HG03196 (cell line): ENCODE measurements around the gene F2R.
"Not testable (repeated sequence)": the region's sequence is repeated elsewhere in the genome, so short reads cannot be mapped to it uniquely, and the experiment has no call there.

Experiments used
- ATAC-seq: cut with Tn5 transposase; IDR thresholded peaks from one replicate; pipeline ENCODE4 v1.9.1; 2021; ENCODE audit not compliant: unreplicated experiment

F2R gene

DNA sequence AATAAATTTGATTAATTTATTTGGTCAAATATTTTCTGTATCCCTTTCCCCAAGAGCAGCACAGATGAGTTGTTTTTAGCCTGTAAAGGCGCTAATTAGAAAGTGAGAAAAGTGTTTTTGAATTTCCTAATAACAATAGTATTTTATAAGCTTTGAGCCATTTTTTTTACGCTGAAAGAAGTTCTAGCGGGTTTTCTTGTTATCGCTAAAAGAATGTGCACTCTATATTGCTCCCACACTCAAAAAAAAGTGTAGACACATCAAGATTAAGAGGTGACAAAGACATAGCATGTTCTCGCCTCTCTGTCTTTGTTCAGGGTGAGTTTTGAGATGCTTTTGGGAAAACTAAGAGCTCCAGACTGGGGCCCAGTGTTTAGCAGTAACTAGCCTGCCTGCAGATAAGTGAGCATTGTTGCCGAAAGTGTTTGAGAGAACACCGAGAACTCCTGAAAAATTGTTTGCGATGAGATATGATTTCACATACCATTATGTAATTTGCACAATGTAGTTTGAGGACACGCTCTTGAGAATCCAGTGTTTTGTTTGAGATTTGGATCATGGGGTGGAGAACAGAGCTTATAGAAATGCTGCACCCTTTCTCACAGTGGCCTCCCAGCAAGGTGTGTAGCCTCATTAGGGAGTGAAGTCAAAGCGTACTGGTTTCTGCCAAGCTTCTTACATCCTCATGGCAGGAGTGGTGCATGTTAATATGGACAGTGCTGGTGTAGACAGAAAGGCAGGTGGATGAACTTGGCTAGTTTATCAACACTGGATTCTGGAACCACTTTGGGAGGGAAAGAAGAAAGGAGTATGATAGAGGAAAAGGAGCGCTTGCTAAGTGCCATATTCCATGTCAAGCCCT lies 1.5 kb downstream of the F2R start:
- ATAC-seq: no peak

DNA sequence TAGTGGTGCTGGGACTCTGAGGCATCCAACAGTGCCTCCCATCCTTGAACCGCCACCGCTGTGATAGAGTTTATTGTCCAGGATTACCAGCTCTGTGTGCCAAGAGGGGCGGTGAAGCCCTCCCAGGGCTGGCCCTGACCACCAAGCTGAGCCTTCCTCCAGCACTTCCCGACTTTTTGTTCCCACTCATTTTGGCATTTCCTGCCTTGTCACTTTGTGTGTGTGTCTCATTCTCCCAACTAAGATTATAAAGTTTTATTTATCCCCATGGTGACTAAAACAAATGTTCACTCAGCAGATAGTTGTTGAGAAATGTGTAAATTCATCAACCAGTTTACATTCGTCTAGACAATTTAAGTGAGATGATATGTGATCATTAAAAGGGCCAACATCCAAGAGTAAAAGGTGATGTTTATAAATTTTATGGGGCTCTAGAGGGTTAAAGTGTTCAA lies 2.5 kb downstream of the F2R start:
- ATAC-seq: no peak

DNA sequence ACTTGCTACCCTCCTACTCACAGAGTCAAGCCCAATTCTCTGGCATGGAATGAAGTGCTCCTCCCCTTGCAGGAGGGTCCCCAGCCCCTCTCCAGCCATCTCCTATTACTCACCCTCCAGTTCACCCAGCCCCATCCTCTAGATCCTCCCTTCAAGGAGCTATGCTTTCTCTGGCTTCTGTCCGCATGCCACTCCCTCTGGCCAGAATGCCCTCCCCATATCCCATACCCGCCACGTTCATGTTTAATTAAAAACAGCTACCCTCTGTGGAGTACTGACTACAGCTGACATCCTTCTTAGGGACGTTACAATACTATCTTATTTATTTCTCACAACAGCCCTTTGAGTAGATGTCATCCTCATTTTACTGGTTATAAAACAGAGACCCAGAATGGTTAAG lies 3.0 kb downstream of the F2R start:
- ATAC-seq: no peak

DNA sequence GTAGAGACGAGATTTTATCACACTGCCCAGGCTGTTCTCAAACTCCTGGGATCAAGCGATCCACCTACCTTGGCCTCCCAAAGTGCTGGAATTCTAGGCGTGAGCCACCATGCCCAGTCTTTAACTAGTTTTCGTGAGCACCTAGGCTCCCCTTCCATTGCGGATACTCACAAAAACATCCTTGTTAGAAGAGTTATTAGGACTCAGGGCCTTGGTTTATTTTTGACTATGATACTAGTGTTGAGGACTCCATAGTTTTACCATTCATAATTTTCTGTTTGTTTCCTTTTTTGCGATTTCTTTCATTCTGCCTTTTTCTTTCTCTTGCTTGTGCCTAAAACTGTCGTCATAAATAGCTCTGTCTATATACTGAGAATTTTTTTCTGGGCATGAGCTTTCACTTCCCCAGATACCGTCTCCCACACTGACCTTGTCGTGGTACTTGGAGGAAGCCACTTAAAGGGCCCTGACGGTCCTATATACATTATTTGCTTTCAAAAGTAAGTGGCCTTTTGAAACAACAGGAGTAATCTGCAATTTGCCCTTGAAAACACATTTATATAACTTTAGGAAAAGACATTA lies 5.2 kb downstream of the F2R start:
- ATAC-seq: peak; percentile 88

DNA sequence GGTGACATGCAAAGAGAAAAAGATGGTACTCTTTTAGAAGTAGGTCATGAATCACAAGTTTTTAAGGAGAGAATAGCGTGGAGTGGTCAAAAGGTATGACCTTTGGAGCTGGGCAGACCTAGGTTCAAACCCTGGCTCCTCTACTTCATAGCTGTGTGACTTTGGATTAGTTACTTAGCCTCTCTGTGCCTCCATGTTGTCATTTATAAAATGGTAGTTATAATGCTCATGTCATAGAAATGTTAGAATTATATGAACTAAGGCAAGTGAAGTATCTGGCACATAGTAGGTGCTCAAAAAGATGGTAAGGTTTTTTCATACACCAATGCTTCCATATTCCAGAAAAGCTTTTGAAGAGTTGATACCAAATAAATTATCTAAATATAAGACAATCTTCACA lies 7.3 kb downstream of the F2R start:
- ATAC-seq: no peak

DNA sequence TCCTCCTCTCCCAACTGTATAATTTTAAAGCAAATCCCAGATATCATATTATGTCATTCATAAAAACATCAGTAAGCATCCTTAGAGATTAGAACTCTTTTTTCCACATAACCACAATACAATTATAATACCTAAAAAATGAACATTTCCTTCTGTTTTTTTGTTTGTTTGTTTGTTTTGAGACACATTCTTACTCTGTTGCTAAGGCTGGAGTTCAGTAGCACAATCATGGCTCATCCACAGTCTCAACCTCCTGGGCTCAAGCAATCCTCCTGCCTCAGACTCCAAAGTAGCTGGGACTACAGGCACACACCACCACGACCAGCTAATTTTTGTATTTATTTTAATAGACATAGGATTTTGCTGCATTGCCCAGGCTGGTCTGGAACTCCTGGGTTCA lies 8.0 kb downstream of the F2R start:
- no peak for ATAC-seq

DNA sequence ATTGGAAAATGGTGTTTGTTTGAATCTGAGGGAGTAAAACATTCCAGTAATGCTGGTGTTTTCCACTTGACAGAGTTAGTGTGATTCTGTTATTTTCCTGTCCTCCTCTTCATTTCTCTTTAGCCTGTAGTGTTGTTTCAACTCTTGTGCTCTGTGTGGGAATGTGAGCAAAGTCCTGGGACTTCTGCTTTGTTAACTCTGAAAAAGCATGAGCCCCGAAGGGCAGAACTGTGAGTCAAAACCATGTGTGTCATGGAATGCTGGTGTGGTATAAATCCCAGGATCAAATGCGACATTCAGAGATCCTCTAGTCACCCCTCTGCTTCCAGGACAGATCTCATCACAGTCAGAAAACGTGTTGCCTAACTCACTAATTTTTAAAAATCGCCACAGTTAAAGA lies 8.9 kb downstream of the F2R start:
- ATAC-seq: no peak

DNA sequence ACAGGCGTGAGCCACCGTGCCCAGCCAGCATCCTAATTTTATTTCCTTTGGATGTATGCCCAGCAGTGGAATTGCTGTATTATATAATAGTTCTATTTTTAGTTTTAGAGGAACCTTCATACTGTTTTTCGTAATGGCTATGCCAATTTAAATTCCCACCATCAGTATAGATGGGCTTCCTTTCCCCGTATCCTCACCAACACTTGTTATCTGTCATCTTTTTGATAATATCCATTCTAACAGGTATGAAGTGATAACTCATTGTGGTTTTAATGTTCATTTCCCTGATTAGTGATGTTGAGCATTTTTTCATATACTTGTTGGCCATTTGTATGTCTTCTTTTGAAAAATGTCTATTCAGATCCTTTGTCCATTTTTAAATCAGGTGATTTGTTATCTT lies 13.0 kb downstream of the F2R start:
- no peak for ATAC-seq

DNA sequence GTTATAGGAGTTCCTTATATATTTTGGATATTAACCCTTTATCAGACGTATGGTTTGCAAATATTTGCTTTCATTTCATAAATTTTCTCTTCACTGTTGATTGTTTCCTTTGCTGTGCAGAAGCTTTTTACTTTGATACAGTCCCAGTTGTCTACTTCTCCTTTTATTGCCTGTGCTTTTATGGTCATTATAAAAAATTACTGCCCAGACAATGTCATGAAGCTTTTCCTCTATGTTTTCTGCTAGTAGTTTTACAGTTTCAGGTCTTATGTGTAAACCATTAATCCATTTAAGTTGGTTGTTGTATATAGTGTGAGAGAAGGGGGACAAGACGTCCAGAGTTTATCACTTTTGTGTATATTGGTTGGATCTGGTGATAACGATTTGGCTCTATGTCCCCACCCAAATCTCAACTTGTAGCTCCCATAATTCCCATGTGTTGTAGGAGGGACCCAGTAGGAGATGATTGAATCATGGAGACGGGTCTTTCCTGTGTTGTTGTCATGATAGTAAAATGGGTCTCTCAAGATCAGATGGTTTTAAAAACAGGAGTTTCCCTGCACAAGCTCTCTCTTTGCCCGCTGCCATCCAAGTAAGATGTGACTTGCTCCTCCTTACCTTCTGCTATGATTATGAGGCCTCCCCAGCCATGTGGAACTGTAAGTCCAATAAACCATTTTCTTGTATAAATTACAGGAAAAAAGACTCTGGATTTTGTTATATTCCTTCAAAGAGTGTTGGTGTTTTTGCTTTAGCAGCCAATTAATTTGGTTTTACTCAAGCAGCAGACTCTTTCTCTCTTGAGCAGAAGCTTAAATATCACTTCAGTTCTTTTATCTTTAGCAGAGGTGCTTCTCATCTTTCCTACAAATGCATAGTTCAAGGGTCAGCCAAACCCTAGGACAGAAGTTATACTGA lies 13.7 kb downstream of the F2R start:
- ATAC-seq: no peak

DNA sequence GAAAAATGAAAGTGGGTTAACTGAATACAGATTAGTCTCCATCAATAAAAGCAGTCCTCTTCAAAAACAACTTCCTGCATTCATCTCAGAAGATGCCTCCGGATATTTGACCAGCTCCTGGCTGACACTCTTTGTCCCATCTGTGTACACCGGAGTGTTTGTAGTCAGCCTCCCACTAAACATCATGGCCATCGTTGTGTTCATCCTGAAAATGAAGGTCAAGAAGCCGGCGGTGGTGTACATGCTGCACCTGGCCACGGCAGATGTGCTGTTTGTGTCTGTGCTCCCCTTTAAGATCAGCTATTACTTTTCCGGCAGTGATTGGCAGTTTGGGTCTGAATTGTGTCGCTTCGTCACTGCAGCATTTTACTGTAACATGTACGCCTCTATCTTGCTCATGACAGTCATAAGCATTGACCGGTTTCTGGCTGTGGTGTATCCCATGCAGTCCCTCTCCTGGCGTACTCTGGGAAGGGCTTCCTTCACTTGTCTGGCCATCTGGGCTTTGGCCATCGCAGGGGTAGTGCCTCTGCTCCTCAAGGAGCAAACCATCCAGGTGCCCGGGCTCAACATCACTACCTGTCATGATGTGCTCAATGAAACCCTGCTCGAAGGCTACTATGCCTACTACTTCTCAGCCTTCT lies 16.6 kb downstream of the F2R start:
- ATAC-seq: no peak

DNA sequence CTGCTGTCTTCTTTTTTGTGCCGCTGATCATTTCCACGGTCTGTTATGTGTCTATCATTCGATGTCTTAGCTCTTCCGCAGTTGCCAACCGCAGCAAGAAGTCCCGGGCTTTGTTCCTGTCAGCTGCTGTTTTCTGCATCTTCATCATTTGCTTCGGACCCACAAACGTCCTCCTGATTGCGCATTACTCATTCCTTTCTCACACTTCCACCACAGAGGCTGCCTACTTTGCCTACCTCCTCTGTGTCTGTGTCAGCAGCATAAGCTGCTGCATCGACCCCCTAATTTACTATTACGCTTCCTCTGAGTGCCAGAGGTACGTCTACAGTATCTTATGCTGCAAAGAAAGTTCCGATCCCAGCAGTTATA lies 17.1 kb downstream of the F2R start:
- no peak for ATAC-seq

DNA sequence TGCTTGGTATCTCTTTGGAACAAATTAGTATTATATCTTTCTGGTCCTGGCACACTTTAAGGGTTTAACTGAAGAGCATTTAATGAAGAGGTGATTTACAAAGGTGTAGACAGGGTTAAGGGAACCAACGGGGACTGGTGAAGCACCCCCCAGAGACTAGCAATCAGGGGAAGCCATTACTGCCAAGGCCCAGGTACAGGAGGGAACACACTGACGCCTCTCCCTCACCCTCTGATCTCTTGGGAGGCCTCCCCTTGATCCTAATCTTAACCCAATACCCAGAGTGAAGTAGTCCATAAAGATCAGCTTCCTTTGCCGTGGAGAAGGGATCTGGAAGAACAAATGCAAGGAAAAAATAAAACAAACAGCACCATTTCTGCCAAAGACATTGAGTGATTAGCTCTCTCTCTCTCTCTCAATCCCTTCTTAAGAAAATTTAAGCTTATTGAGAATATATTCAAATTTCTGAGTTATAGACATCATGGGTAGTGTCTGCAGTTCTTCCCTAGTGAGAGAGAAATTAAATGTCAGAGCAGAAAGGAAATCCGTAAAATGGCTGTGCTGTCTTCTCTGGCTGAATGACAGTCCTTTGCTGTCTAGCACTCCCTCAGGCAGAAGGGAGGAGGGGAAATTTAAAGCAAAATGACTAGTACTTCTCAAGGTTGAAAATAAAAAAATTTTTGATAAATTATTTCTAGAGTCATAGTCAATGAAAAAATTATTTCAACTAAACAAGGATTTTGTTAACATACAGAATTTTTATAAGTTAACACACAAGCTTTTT lies 20.0 kb downstream of the F2R start:
- no peak for ATAC-seq

DNA sequence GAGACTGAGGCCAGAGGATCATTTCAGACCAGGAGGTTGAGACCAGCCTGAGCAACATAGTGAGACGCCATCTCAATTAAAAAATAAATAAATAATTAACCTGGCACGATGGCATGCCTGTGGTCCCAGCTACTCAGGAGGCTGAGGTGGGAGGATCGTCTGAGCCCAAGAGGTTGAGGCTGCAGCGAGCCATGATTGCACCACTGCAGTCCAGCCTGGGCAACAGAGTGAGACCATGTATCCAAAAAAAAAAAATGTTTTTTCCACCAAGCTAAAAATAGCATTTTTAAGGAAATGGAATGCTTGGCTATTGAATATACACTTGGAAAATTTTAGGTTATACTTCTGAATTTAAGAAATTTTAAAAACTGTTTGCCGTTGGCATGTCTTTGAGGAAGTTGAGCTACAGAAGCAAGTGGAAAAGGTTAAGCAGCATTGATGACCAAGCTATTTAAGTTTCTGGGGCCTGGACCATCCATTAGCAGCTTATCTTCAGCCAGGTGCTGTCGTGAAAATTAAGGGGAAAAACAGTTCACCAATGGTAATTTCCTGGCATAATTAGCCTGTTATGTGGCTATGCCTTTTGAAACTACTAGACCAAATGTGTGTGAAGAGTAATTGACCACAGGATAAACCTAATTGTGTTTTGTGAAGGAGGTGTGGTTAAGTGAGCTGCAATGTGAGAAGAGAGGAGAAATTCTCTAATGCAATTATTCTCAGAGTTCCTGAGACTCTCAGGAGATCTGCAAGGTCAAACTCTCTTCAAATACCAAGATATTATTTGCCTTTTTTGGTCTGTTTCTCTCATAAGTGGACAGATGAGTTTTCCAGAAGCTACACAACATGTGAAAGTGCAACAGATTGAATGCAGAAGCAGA lies 21.0 kb downstream of the F2R start:
- no peak for ATAC-seq

DNA sequence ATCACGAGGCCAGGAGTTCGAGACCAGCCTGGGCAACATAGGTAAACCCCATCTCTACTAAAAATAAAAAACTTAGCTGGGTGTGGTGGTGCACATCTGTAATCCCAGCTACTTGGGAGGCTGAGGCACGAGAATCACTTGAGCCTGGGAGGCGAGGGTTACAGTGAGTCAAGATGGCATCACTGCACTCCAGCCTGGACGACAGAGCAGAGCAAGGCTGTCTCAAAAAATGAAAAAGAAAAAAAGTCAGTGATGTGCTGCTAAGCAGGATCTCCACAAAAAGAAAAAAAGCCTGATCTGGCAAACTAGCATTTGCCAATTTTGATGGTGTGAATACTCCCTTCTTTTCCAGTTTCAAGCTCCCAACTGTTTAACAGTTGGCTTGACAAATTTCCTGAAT lies 21.9 kb downstream of the F2R start:
- ATAC-seq: no peak

DNA sequence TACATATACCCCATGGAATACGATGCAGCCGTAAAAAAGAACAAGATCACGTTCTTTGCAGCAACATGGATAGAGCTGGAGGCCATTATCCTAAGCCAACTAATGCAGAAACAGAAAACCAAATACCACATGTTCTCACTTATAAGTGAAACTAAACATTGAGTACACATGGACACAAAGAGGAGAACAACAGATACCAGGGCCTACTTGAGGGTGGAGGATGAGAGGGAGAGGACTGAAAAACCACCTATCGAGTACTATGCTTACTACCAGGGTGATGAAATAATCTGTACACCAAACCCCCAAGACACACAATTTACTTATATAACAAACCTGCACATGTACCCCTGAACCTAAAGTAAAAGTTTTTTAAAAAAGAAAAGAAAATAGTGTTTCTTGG lies 25.6 kb downstream of the F2R start:
- ATAC-seq: not testable (repeated sequence)

DNA sequence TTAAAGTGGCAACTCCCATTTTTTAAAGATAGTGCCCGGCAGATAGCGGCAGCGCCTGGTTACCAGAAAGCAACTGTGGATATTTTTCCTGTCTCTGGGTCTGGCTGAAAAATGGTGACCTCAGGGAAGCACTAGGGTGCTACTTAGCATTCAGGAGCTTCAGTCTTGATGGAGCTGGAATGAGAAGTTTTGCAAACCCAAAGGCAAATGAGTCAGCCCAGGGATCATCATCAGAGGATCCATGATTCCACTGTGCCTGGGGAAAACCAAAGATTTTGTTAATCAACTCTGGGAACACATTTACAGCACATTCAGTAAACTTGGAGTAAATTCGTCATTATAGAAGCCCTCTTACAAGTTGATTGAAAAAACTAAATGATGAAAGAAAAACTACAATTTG lies 26.7 kb downstream of the F2R start:
- no peak for ATAC-seq

DNA sequence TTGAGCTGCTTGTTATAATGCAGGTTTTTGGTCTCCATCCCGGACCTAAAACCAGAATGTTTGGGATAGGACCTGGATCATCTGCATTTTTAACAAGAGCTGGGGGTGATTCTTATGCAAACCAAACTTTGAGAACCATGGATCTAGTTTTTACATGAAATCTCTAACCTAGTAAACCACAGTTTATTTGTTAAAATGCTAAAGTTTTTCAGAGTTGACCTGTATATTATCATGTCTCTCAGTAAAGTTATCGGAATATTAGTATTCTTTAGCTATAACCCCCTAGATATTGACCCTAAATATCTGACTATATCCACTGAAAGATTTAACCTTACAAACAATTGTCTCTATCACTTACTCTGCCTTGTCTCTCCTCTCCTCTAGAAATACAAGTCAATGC lies 28.7 kb downstream of the F2R start:
- ATAC-seq: no peak

DNA sequence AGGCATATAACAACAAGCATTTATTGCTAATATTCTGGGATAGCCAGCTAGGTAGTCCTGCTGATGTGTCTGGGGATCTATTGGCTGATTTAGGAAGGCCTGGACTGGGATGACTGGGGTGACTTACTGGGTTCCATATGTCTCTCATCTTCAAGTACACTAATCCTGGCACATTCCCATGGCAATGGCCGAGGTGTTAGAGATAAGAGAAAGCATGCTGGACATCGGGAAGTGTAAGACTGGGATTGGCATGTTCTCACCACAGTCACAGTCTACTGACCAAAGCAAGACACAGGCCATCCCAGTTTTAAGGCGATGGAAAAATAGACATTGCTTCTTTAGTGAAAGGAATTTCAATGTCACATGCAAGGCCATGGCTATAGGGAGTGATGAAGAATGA lies 29.7 kb downstream of the F2R start:
- ATAC-seq: no peak

DNA sequence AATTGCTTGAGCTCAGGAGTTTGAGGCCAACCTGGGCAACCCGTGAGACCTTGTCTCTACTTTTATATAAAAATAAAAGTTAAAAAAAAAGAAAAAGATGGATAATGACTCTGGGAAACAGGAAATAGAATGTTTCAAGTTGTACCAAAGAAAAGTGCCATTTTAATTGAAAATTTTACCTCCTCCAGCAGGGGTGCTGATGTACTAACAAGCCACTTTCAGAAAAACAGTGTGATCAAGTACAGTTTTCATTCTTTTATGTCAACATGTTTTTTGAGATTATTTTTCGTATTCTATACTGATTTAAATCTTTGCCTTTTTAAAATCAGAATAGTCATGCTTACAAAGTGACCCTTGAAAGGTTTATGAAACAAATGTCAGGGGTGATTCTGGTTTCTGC lies 30.8 kb downstream of the F2R start:
- no peak for ATAC-seq

DNA sequence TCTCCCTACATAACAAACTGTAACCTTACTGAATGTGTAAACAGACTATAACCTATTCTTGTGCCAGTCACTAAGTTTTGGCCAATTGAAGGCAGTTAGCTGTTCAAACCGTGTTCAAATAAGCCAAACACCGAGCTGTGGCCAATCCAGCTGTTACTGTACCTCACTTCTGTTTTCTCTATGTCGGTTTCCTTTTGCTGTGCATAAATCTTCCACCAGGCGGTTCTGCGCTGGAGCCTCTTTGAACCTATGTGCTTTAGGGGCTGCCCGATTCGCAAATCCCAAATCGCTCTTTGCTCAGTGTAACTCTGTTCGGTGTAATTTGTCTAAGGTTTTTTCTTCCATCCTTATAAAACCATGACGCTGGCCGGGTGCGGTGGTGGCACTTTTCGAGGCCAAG lies 31.8 kb downstream of the F2R start:
- no peak for ATAC-seq
